ENCODE measurements around the gene FAM131A. TPM values are rescaled to one million over a fixed set of nuclear protein-coding genes. Genes with fewer than 3 reads are reported as not detected.

Gene FAM131A
- total and polyA plus RNA-seq, 9 of the 15 experiments (the other 6 are each of a cell fraction or from before 2014, with no cell fraction given), result 0.48 to 11.1 (median 4.3) TPM

GRCh38 chr3:184335661-184336546, 1.5 kb upstream of the FAM131A start (continued):
- TF ChIP-seq MLX (CRISPR knock-in tag; conservative IDR thresholded peaks at IDR 0.05), result no peak
- no peak for TF ChIP-seq MCM7 (IDR thresholded peaks at IDR 0.05)
- peak; percentile 92 for TF ChIP-seq EGR1 (conservative IDR thresholded peaks at IDR 0.05)
- TF ChIP-seq SMC3 (conservative IDR thresholded peaks at IDR 0.05; ENCODE audit: insufficient read depth, low read depth, low read length), result no peak
- no peak for TF ChIP-seq PTTG1 (tag; IDR thresholded peaks at IDR 0.05; ENCODE audit: low read depth)
- TF ChIP-seq REST (IDR thresholded peaks at IDR 0.05; ENCODE audit: borderline replicate concordance), result peak; percentile 52
- 0 out of 2 replicates have a peak, but pooled peaks have one; percentile 50 for TF ChIP-seq REST (CRISPR knock-in tag; IDR thresholded peaks at IDR 0.05; ENCODE audit: low read depth)
- no peak for TF ChIP-seq E2F1 (CRISPR knock-in tag; IDR thresholded peaks at IDR 0.05)
- TF ChIP-seq ZBED1 (IDR thresholded peaks at IDR 0.05), result no peak
- 0 out of 2 replicates have a peak, but pooled peaks have one; percentile 33 for TF ChIP-seq KAT7 (CRISPR knock-in tag; IDR thresholded peaks at IDR 0.05; ENCODE audit: borderline replicate concordance)
- no peak; the same call in 1 of the 2 replicates for TF ChIP-seq ARID1B (IDR thresholded peaks at IDR 0.05)
- no peak for TF ChIP-seq ZNF384 (IDR thresholded peaks at IDR 0.05; ENCODE audit: low read depth, low read length)
- no peak for TF ChIP-seq ZKSCAN3 (CRISPR knock-in tag; IDR thresholded peaks at IDR 0.05)
- no peak for TF ChIP-seq IRF9 (tag; IDR thresholded peaks at IDR 0.05)
- TF ChIP-seq SIN3B (IDR thresholded peaks at IDR 0.05; ENCODE audit: low read depth), result no peak
- no peak for TF ChIP-seq MAFG (tag; conservative IDR thresholded peaks at IDR 0.05)
- TF ChIP-seq SPI1 (IDR thresholded peaks at IDR 0.05; ENCODE audit: borderline replicate concordance, low read depth, low read length), result no peak
